Hematopoietic multipotent progenitor cell treated with erythropoietin and hydrocortisone succinate and interleukin-3 and kit ligand, for 4 days (in vitro differentiated cells): ENCODE data around the gene MED25.
A peak's percentile ranks its signal among the peaks of the same experiment; 100 is the strongest.

Source experiments
- DNase-seq: peaks from one replicate; pipeline ENCODE4 v3.0.0-alpha.2; 2015

Gene MED25

GRCh38 chr19:49799271-49799797, 18.8 kb upstream of the MED25 start:
- no peak for DNase-seq

DNA sequence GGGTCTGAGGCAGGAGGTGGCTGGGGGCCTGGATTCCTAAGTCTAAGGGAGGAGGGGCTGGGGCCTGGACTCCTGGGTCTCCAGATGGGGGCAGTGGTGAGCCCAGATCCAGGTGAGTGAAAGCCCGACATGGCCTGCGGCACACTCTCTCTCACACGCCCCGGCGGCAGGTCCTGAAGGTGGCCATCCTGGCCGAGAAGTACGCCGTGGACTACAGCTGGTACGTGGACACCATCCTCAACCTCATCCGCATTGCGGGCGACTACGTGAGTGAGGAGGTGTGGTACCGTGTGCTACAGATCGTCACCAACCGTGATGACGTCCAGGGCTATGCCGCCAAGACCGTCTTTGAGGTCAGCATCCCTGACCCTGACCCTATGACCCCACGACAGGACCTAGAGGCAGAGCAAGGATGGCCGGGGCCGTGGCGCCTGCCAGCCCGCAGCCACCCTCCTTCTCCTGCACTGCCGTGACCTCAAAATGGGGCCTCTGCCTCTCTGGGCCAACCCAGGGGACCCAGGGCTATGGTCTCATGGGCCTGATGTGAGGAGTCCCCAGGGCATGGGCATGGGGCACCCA, 18.2 kb upstream of the MED25 start:
- no peak for DNase-seq

DNA sequence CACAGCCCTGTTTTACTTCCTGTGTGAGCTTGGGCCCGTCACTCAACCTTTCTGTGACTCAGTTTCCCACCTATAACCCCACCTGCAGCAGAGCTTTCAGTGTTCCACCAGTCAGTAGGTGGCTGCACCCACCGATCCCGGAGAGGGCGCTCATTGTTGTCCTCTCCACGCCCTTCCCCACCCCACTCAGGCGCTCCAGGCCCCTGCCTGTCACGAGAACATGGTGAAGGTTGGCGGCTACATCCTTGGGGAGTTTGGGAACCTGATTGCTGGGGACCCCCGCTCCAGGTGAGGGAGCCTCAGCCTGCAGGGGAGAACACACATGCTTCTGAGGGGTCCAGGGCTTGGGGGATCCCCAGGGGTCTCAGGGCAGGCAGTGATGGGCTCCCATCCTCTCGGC, 17.3 kb upstream of the MED25 start:
- DNase-seq, result no peak

DNA sequence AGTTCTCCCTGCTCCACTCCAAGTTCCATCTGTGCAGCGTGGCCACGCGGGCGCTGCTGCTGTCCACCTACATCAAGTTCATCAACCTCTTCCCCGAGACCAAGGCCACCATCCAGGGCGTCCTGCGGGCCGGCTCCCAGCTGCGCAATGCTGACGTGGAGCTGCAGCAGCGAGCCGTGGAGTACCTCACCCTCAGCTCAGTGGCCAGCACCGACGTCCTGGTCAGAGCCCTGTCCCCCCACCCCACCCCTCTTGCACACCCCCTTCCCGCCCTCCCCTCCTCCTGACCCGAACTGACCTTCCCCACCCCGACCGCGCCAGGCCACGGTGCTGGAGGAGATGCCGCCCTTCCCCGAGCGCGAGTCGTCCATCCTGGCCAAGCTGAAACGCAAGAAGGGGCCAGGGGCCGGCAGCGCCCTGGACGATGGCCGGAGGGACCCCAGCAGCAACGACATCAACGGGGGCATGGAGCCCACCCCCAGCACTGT, 16.6 kb upstream of the MED25 start:
- no peak for DNase-seq

DNA sequence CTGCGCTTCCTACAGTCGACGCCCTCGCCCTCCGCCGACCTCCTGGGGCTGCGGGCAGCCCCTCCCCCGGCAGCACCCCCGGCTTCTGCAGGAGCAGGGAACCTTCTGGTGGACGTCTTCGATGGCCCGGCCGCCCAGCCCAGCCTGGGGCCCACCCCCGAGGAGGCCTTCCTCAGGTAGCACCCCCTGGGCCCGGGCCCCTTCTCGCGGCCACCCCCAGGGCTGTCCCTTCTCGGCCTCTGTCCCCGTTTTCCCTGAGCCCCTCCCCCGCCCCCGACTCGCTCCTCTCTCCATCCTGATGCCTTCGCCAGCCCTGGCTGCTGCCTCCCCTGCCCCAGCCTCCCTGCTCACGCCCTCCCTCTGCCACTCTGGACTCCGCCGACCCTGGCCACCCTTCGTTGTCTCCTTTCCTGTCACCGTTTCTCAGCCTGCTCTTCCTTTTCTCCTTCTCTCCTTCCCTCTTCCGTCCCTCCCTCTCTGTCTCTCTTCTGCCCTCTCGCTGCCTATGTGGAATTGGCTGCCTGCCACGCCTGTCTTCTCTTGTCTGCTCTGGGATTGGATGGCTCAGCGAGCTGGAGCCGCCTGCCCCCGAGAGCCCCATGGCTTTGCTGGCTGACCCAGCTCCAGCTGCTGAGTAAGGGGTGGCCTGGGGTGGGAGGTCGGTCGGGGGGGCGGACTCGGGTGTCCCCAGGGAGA, 16.0 kb upstream of the MED25 start:
- peak; percentile 50 for DNase-seq

DNA sequence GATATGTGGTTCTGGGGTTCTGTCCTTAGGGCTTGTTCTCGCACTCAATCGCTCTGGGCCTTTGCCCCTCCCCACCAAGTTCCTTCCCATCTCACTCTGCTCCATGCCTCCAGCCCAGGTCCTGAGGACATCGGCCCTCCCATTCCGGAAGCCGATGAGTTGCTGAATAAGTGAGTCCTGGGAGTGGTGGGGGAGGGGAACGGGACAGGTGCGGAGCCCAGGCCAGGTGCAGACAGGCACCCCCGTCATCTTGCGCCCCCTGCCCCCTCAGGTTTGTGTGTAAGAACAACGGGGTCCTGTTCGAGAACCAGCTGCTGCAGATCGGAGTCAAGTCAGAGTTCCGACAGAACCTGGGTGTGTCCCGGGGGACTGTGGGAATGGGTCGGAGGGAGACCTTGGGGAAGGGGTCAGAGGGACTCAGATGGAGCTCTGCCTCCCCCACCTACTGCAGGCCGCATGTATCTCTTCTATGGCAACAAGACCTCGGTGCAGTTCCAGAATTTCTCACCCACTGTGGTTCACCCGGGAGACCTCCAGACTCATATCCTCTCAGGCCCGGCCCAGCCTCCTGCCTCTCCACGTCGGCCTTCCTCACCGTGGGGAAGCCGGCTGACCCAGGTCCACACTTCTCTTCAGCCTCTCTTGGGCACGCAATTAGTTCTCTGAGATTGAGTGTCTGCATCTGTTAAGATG, 15.1 kb upstream of the MED25 start:
- DNase-seq, result no peak

- DNase-seq, result no peak
Measured at GRCh38 chr19:49803529-49803856, 14.6 kb upstream of the MED25 start.

- no peak for DNase-seq
Measured at GRCh38 chr19:49805822-49806619, 12.1 kb upstream of the MED25 start.

DNA sequence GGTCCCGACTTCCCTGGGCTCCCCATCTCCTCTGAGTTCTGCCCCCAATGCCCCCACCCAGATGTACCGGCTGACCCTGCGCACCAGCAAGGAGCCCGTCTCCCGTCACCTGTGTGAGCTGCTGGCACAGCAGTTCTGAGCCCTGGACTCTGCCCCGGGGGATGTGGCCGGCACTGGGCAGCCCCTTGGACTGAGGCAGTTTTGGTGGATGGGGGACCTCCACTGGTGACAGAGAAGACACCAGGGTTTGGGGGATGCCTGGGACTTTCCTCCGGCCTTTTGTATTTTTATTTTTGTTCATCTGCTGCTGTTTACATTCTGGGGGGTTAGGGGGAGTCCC, 11.5 kb upstream of the MED25 start:
- DNase-seq, result no peak

DNA sequence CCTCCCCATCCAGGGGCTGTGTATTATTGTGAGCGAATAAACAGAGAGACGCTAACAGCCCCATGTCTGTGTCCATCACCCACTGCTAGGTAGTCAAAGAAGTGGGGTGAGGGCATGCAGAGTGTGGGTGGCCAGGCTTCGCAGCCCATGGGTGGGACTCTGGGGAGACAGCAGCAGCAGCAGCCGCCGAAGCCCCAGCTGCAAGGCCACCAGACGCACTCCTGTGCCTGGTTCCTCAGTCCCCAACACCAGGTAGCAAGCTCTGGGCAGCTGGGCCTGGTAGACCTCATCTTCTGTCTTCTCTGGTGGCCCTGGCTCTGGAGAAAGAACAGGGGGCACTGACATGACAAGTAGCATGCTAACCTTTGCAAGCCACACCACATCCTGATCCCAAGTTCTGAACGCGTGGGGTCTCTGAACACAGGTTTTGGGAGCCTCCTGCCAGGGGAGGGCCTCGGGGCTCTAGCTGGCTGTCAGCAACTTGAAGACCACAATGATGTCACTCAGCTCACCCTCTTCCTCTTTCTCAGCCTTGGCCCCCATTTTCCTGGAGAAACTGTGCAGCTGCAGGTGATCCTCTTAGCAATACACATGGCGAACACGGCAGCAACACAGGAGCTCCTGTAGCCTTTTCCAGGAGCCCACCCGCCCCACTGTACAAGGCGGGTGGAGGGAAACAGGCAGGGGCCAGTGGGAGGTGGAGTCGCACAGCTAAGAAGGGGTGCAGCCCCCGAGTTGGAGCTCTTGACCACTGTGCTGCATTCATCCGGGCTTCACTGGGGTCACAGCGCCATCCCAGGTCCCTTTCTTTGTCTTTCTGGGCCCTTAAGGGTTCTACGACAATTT, 10.8 kb upstream of the MED25 start:
- peak; percentile 85 for DNase-seq

DNA sequence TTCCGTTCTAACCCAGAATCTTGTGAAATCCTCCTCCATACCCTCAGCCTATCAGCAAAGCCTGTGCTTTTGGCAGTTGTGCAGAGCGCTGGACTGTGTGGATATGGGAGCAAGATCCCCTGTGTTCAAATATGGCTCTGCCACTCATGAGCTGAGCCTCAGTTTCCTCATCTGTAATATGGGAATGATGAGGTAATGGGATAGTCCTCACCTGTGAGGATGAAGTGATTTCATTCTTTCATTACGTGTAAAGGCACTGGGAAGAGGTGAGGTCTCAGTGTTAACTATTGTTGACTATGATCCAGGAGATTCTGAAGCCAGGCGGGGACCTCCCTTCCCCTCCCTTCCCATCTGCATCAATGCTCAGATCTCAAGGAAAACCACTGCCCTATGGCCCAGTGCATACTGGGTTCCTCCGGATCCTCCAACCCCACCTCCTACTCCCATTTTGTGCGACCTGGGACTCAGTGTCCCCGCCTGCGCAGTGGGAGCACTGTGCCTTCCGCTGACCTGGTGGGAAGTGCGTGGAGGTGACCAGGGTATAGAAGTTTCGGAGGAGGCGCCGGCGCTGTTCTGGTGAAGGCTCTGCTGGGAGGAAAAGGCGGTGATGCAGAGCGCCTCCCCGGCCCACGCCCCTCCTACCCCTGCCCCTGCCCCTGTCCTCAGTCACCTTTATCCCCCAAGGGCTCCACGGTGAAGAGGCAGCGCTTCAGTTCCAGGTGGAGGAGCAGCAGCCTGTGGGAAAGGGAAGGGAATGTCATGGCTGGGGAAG, 10.0 kb upstream of the MED25 start:
- DNase-seq, result no peak

GRCh38 chr19:49808711-49809159, 9.4 kb upstream of the MED25 start:
- peak; percentile 94 for DNase-seq

DNA sequence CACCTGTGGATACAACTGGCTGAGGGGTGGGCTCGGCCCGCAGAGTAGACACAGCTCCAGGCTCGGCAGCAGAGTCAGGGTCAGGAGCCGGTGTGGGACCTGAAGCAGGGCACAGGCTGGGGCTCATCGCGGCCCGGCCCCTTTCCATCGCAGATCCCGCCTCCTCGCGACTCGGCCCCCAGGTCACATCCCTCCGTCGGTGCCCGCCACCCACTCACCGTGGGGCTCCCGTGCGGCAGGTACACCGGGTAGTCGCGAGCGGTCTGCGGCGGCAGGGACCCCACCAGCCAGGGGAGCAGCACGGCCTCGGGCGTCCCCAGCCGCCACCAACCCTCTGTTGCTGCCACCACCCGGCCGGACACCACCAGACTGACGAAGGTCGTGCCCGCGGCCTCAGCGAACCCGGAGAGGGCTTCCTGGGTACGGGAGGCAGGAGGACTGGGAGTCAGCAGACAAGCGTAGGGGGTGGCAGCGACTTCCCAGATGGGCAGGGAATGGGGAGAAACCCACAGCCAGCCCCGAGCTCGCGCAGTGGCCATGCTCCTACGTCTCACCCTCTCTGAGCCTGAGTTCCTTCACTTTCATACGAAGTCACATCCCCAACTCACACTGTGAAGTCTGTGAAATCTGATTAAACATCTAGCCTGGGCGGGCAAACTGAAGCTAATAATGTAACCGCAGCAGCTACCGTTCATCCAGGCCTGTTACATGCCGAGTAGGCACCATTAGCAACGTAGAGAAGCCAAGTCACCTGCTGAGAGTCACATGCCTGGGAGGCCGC, 8.7 kb upstream of the MED25 start:
- DNase-seq, result peak; percentile 74

- no peak for DNase-seq
Measured at GRCh38 chr19:49809941-49810389, 8.1 kb upstream of the MED25 start.

- no peak for DNase-seq
Measured at GRCh38 chr19:49811328-49811727, 6.8 kb upstream of the MED25 start.

- DNase-seq, result no peak
Measured at GRCh38 chr19:49812452-49812996, 5.6 kb upstream of the MED25 start.

GRCh38 chr19:49812997-49813861, 4.9 kb upstream of the MED25 start, which contains the start of gene FUZ:
Gene FUZ (minus strand): TSS chr19:49813292. CDS start chr19:49813106, 186 bp downstream.
- DNase-seq, result peak; percentile 99

DNA sequence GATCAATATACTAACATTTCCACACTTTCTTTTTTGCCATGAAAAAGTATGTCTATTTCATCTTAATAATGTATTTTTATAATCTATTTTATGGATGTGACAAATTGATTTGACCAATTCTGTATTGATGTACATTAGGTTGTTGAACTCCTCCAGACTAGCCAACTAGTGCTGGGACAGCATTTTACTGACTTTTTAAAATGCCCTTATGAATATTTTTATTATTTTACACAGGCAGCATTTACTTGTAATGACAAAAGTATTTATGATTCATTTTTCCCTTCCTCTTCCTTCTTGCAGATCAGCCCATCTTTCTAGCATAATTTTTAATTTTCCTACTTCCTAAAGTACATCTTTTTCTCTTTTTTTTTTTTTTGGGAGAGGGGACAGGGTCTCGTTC, 4.1 kb upstream of the MED25 start:
- no peak for DNase-seq

DNA sequence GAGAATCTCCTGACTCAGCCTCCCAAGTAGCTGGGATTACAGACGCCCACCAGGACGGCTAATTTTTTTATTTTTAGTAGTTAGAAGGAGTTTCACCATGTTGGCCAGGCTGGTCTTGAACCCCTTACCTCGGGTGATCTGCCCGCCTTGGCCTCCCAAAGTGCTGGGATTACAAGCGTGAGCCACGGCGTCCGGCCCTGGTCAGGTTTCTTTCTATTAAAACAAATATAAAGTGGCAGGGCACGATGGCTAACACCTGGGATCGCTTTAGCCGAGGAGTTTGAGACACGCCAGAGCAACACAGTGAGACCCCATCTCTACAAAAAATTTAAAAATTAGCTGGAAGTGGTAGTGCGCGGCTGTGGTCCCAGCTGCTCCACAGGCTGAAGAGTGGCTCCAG, 1.5 kb upstream of the MED25 start:
- no peak for DNase-seq
